HG02943 (cell line): ENCODE results near the gene GLB1L2.

Source experiments
- ATAC-seq: cut with Tn5 transposase; IDR thresholded peaks from one replicate; pipeline ENCODE4 v1.9.1; 2021; ENCODE audit warnings: mild to moderate bottlenecking, low read depth, moderate library complexity; ENCODE audit not compliant: unreplicated experiment

Gene GLB1L2

DNA sequence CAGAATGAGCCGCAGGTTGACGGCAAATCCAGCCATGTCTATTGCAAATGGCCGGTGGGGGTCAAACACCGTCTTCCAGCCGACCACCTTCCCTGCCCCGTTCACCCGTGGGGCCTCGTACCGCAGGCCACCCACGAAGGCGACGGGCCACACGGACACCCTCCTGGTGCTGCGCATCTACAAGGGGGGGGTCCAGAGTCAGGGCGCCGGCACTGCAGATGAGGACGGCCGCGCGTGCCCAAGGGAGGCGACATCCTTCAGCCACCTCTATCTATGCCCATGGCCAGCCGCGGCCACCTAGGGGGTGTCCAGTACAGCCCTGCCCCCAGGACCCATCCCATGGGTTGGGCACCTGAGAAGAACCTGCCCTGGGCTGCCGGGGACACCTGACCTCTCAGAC lies 51.0 kb downstream of the GLB1L2 start:
- no peak for ATAC-seq

- ATAC-seq: no peak
Measured at GRCh38 chr11:134383576-134384221, 51.9 kb downstream of the GLB1L2 start.

- ATAC-seq: no peak
Measured at GRCh38 chr11:134384406-134384805, 52.6 kb downstream of the GLB1L2 start.

DNA sequence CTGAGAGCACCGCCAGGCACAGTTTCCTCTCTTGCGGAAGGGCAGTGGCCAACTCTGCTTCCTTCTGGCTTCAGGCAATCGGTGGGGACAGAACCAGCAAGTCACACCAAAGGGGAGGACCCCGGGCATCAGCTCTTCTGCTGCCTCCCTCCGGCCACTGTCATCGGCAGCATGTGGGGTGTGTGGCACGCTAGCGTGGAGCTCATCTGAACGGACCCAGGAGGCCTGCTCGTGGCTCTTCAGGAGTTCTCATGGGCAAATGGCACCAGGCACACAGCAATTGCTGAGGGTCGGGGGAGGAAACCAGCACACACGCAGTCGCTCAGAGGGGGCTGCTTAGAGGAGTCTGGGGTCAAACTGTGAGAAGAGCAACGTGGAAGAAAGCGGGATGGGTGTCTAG lies 53.4 kb downstream of the GLB1L2 start:
- no peak for ATAC-seq

GRCh38 chr11:134385774-134386565 lies 54.2 kb downstream of the GLB1L2 start:
- no peak for ATAC-seq

GRCh38 chr11:134386945-134387344 lies 55.2 kb downstream of the GLB1L2 start:
- ATAC-seq: no peak

DNA sequence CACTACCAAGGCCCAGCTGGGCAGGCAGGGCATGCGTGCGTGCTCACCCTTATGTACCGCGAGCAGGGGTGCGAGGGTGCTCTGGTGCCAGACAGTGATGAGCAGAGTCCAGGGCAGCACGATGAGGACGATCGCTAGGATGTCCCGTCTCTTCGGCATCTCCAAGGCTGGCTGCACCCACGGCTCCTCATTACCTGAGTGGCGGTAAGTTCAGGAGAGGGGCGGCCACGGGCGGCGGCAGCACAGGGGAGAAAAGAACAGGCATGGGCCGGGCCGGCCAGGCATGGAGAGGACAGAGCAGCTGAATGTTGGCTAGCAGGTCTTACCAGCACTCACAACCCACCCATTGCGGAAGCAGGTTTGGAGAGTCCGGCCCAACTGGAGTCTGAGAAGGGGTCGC lies 55.7 kb downstream of the GLB1L2 start:
- no peak for ATAC-seq

DNA sequence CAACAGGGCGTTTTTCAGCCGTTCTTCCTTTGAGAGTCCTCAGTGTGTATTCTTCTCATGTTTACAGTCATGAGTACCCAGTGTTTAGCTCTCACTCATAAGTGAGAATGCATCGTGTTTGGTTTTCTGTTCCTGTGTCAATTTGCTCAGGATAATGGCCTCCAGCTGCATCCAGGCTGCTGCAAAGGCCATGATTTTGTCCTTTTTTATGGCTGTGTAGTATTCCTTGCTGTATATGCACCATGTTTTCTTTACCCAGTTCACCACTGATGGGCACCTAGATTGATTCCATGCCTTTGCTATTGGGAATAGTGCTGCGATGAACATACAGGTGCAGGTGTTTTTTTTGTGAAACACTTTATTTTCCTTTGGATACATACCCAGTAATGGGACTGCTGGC lies 56.8 kb downstream of the GLB1L2 start:
- ATAC-seq: no peak

- ATAC-seq: no peak
Measured at GRCh38 chr11:134389464-134390180, 57.8 kb downstream of the GLB1L2 start.

- ATAC-seq: no peak
Measured at GRCh38 chr11:134390706-134391569, 59.1 kb downstream of the GLB1L2 start.

DNA sequence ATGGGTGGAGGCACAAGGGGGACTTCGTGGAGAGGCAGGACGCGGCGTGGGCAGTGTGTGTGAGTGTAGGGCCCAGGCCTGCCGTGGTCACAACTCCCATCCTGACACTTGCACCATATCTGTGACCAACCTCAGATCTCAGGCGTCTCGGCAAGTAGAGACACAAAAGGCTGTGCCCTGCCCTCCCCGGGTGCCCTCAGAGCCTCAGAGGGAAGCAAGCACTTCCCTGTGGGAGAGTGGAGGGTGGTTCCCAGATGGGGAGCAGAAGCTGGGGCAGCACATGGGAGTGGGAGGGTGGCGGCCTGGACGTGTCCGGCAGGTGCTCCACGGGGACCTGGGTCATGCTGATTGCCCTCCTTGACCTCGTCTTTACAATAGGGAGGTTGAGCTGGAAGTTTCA lies 59.9 kb downstream of the GLB1L2 start:
- no peak for ATAC-seq

DNA sequence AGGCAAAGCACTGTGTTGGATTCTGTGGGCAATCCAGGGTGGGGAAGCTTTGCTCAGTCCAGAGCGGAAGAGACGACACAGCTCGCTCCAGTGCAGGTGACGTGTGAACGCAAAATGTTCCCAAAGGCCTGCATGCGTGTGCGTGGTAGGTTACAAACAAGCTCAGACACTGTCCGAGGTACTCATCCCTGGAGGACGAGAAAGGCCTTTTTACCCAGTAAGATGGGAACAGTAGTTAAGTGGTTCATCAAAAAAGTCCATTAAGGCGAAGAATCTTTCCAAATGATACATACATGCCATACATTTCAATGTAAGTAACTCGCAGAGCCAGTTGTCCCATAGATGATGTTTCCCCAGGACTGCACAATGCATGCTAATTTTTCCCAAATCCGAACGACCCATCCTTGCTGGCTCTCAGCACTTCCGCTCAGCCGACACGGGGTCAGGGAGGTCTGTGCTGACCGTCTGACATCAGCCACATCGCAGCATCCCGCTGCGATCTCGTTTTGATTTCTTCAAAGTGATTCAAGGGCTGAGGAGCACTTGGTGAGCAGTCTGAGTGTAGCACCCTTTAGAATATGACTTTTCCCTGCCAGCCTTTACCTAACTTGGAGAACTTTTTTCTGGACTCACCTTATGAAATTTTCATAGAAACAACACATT lies 61.3 kb downstream of the GLB1L2 start:
- ATAC-seq: no peak

DNA sequence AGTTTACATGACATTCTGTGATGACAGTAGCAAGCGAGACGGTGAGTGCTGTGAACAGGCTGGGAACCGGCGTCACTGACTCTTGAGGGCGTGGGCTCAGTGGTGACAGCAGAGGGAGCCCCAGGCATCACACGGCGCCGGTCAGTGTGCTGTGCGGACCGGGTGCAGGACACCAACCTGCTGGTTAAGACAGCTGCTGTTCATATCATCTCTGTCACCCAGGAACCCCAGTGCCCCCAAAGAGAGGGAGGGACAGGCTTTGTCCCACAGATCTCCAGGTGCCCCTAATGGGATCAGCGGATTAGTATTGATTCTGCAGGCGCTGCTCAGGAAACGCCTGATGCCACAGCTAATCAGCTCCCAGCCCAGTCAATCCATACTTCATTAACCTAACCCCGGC lies 61.9 kb downstream of the GLB1L2 start:
- no peak for ATAC-seq

- no peak for ATAC-seq
Measured at GRCh38 chr11:134394311-134394710, 62.5 kb downstream of the GLB1L2 start.

GRCh38 chr11:134395002-134395401 lies 63.2 kb downstream of the GLB1L2 start:
- ATAC-seq: no peak

GRCh38 chr11:134397304-134398078 lies 65.7 kb downstream of the GLB1L2 start:
- no peak for ATAC-seq

DNA sequence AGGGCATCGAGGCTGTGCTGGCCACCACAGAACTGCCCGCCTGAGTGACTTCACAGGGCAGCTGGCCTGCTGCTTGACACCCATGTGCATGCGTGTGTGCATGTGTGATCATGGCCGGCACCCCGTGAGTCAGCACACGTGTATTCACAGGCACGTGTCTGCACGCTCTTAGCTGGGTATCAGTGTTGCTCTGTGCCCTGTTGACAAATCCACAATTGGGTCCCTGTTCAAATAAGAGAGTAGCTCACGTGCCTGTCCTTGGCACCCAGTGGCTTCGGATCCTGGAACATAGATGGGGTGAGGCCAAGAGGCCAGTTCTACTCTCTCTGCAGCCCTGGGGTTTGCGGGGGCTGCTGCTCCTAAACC lies 66.3 kb downstream of the GLB1L2 start:
- no peak for ATAC-seq

DNA sequence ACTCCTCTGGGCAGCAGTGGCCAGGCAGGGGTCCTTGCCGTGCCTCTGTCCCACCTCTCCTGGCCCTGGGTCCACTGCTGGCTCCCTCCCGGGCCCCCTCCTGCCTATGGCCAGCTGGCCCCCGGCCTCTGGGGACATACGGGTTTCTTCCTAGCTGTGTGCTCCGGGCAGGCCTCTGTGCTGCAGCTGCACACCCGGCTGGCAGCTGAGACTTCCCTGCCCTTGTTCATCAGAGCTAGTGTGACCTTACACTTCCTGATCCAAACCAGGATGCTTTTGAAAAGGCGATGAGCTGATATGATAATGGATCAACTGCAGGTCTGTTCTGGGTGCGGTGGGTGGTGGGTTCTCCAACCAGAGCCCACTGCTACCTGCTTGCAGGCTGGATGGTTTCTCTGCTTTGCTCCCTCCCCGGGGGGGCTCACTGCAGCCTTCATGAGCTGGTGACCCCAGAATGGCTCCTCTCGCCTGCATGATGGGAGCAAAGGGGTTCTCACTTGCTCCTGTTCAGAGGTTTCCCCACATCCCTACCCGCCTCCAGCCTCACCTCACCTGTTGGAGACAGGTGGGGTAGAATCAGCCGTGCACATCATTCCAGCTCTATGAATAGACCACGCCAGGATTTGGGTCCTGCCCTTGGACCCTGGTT lies 67.0 kb downstream of the GLB1L2 start:
- ATAC-seq: no peak

- no peak for ATAC-seq
Measured at GRCh38 chr11:134399293-134399654, 67.5 kb downstream of the GLB1L2 start.
